HepG2 (cell line): ENCODE data around the gene HERC4. TPM values are rescaled to one million over a fixed set of nuclear protein-coding genes. Genes with fewer than 3 reads are reported as not detected.

Experiments used
- ATAC-seq: fragments of 200-7000 bp; cut with Tn5 transposase; 3 replicates; pipeline ENCODE4 v1.9.1; 2020; ENCODE audit warnings: mild to moderate bottlenecking, moderate library complexity
- BruUV-seq: library from RNA; stranded (reverse); fragments of 400-500 nt; replicated peaks from 2 replicates; lab custom pipeline; 2021; lab: Mats Ljungman, UMichigan
- CTCF ChIA-PET: fragments of 300-600 bp; formaldehyde crosslinking; extraction: SDS; loops from one replicate; lab custom pipeline; 2021; ENCODE audit warnings: low total read pairs, inconsistent platforms, low intra/inter-chr PET ratio; lab: Yijun Ruan, JAX
- POLR2A ChIA-PET: fragments of 350-600 bp; sonication (Branson Sonifier 250); formaldehyde crosslinking; loops from one replicate; lab custom pipeline; 2020; ENCODE audit warnings: antibody characterized with exemption, inconsistent platforms; lab: Yijun Ruan, JAX
- DNase-seq: peaks from one replicate; pipeline ENCODE4 v3.0.0-alpha.2; 2015; ENCODE audit warnings: low spot score
- FAIRE-seq: peaks from 3 replicates; lab custom pipeline; 2011; peaks lifted over from hg19 to GRCh38; lab: Jason Lieb, UNC
- H2AFZ ChIP-seq: one replicate; pipeline ENCODE4 v1.6.1; 2011; ENCODE audit warnings: low read length, inconsistent platforms
- H3K27ac ChIP-seq: fragments of 300-600 bp; 3 replicates; pipeline ENCODE4 v1.8.0; 2011; ENCODE audit warnings: mixed run types, mild to moderate bottlenecking, mixed read lengths, low read length, inconsistent platforms; ENCODE audit not compliant: insufficient read depth; ENCODE audit errors: extremely low read length
- H3K27me3 ChIP-seq, 2 experiments: fragments of 200-600 bp in 1 of 2; 2 replicates in 1 of 2; 3 replicates in 1 of 2; pipeline versions ENCODE4 v1.6.0 to v1.8.0; 2011; ENCODE audit warnings: low read length in 2 of 2, mild to moderate bottlenecking in 2 of 2, moderate library complexity in 2 of 2, inconsistent platforms in 1 of 2; ENCODE audit not compliant: insufficient read depth in 2 of 2, control insufficient read depth in 1 of 2
- H3K36me3 ChIP-seq, 2 experiments: fragments of 200-600 bp in 1 of 2; replicated peaks in 1 of 2; 2 replicates in 1 of 2; 3 replicates in 1 of 2; pipeline versions ENCODE4 v1.5.1 to v1.8.0; 2011; ENCODE audit warnings: low read length in 2 of 2, inconsistent platforms in 1 of 2; ENCODE audit not compliant: insufficient read depth in 2 of 2, control insufficient read depth in 1 of 2
- H3K4me1 ChIP-seq: 2 replicates; pipeline ENCODE4 v1.5.1; 2012; ENCODE audit warnings: low read length, inconsistent platforms; ENCODE audit not compliant: insufficient read depth
- H3K4me2 ChIP-seq: 2 replicates; pipeline ENCODE4 v1.6.0; 2011; ENCODE audit warnings: low read depth, low read length, inconsistent platforms
- H3K4me3 ChIP-seq, 3 experiments: fragments of 200-600 bp in 1 of 3; sonication (generic), shearing (Covaris generic) in 1 of 3; replicated peaks in 1 of 3; 2 replicates each; pipeline ENCODE4 v1.5.1; 2011 to 2016; ENCODE audit warnings: low read length in 3 of 3, inconsistent platforms in 2 of 3, low read depth in 2 of 3, mild to moderate bottlenecking in 2 of 3, control low read depth in 1 of 3, mixed read lengths in 1 of 3; ENCODE audit not compliant: insufficient read depth in 1 of 3
- H3K79me2 ChIP-seq: one replicate; pipeline ENCODE4 v1.6.1; 2011; ENCODE audit warnings: low read length, inconsistent platforms; ENCODE audit not compliant: insufficient read depth
- H3K9ac ChIP-seq: 2 replicates; pipeline ENCODE4 v1.6.0; 2011; ENCODE audit warnings: mild to moderate bottlenecking, low read depth, low read length, inconsistent platforms; ENCODE audit not compliant: insufficient read depth
- H3K9me3 ChIP-seq: 2 replicates; pipeline ENCODE4 v1.5.1; 2012; ENCODE audit warnings: mild to moderate bottlenecking, low read length
- H4K20me1 ChIP-seq: 2 replicates; pipeline ENCODE4 v1.6.0; 2011; ENCODE audit warnings: inconsistent platforms, mild to moderate bottlenecking, low read length, moderate library complexity; ENCODE audit not compliant: insufficient read depth
- CCAR2 ChIP-seq: fragments of 200-400 bp; formaldehyde crosslinking; optimal IDR thresholded peaks from 2 replicates; pipeline ENCODE3; 2018; ENCODE audit warnings: low read depth, mild to moderate bottlenecking, low read length, moderate library complexity
- FOSL2 ChIP-seq: sonication (generic); formaldehyde crosslinking; IDR thresholded peaks from 2 replicates; pipeline ENCODE4 v1.4.0; 2020; ENCODE audit warnings: missing genetic modification reagents
- NKX3-1 ChIP-seq: sonication (generic); formaldehyde crosslinking; IDR thresholded peaks from 2 replicates; pipeline ENCODE4 v1.5.0; 2020; ENCODE audit warnings: missing genetic modification reagents
- NONO ChIP-seq, 2 experiments: fragments of 450-650 bp in 1 of 2; sonication (generic) in 1 of 2; formaldehyde crosslinking in 1 of 2; IDR thresholded peaks in 1 of 2; conservative IDR thresholded peaks in 1 of 2; 2 replicates each; pipeline versions ENCODE4 v1.6.1 to v1.8.0; 2017 to 2022; ENCODE audit warnings: mild to moderate bottlenecking in 1 of 2, missing genetic modification reagents in 1 of 2, moderate library complexity in 1 of 2
- PRMT3 ChIP-seq: sonication (generic); formaldehyde crosslinking; IDR thresholded peaks from 2 replicates; pipeline ENCODE4 v1.8.1; 2022; ENCODE audit warnings: low read depth, mild to moderate bottlenecking, moderate library complexity, missing genetic modification reagents, borderline replicate concordance
- RARA ChIP-seq: IDR thresholded peaks from 2 replicates; pipeline ENCODE4 v1.6.1; 2016; ENCODE audit warnings: missing genetic modification reagents, missing compliant biosample characterization
- RARG ChIP-seq: sonication (generic); formaldehyde crosslinking; IDR thresholded peaks from 2 replicates; pipeline ENCODE4 v1.4.0; 2020; ENCODE audit warnings: low read depth, mild to moderate bottlenecking, missing genetic modification reagents
- SMC3 ChIP-seq: IDR thresholded peaks from 2 replicates; pipeline ENCODE4 v1.6.1; 2011; ENCODE audit warnings: low read length, improper control_type of control experiment
- SNRNP70 ChIP-seq: fragments of 200-400 bp; formaldehyde crosslinking; IDR thresholded peaks from 2 replicates; pipeline ENCODE4 v1.6.1; 2017; ENCODE audit warnings: mild to moderate bottlenecking, low read depth, low read length, moderate library complexity
- STAG1 ChIP-seq: sonication (generic); formaldehyde crosslinking; IDR thresholded peaks from 2 replicates; pipeline ENCODE4 v1.4.0; 2020; ENCODE audit warnings: missing genetic modification reagents
- TBX3 ChIP-seq: fragments of 450-650 bp; IDR thresholded peaks from 2 replicates; pipeline ENCODE4 v1.6.1; 2017; ENCODE audit warnings: antibody characterized with exemption, mild to moderate bottlenecking, inconsistent platforms, borderline replicate concordance
- TEAD2 ChIP-seq: sonication (generic); formaldehyde crosslinking; IDR thresholded peaks from 2 replicates; pipeline ENCODE4 v1.9.0; 2021; ENCODE audit warnings: missing genetic modification reagents
- ZNF207 ChIP-seq: fragments of 450-650 bp; IDR thresholded peaks from 2 replicates; pipeline ENCODE4 v1.6.1; 2016; ENCODE audit warnings: antibody characterized with exemption, borderline replicate concordance
- ZNF484 ChIP-seq: sonication (generic); formaldehyde crosslinking; IDR thresholded peaks from 2 replicates; pipeline ENCODE4 v1.5.1; 2020; ENCODE audit warnings: mild to moderate bottlenecking, low read depth, missing genetic modification reagents, borderline replicate concordance
- ZNF646 ChIP-seq: sonication (generic); formaldehyde crosslinking; IDR thresholded peaks from 2 replicates; pipeline ENCODE4 v1.9.0; 2021; ENCODE audit warnings: mild to moderate bottlenecking, missing genetic modification reagents
- WGBS: methylation state at CpG from one replicate; pipeline ENCODE4 v1.1.6; 2017; ENCODE audit warnings: low lambda C conversion rate; 5-methylcytosine and 5-hydroxymethylcytosine counted together
- in situ Hi-C: cut with HindIII; loops from 2 replicates; pipeline ENCODE4 v1.10.0; 2017; ENCODE audit warnings: low pct_unique_long_range_greater_than_20kb; ENCODE audit not compliant: extremely low pct_ligation_motif_present
- intact Hi-C: fragments of 100-400 bp; cut with micrococcal nuclease; formaldehyde crosslinking; loops from one replicate; pipeline ENCODE4 v1.10.0; 2022; ENCODE audit not compliant: unreplicated experiment
- polyA plus RNA-seq, 8 experiments: library from polyadenylated mRNA; depleted of rRNA in 3 of 8; stranded (reverse) in 7 of 8; unstranded in 1 of 8; fragments of >200 nt; fragmentation: Illumina TruSeq in 4 of 8; extraction: Trizol in 4 of 8; gene quantifications; 2 replicates each; pipeline versions ENCODE4 v1.2.1 to v1.2.3, GENCODE V29; 2011 to 2016; ENCODE audit warnings: low read depth in 4 of 8, missing spikeins in 1 of 8, mixed read lengths in 1 of 8; ENCODE audit not compliant: insufficient read depth in 1 of 8
- total RNA-seq, 5 experiments: library from RNA; depleted of rRNA; stranded (reverse); fragments of >200 nt; fragmentation: Illumina TruSeq; extraction: Trizol; gene quantifications; 2 replicates each; pipeline ENCODE4 v1.2.3, GENCODE V29; 2016; ENCODE audit warnings: low read depth in 1 of 5

HERC4 gene
- total and polyA plus RNA-seq, 2 of the 13 experiments (the other 11 are each of a cell fraction or from before 2014, with no cell fraction given) = 9.8 to 20.2 TPM

GRCh38 chr10:68007356-68007755 lies 67.7 kb downstream of the HERC4 start:
- BruUV-seq = no TSS peak
- no peaks in the 10 kb centered on the region for H3K79me2 ChIP-seq
- DNase-seq (no peak), ATAC-seq (no peak), FAIRE-seq (no peak)
- POLR2A ChIA-PET = no interaction called here
- H3K4me3 ChIP-seq = no peak overlapping the region
- H4K20me1 ChIP-seq = no peaks in the 10 kb centered on the region
- H3K9ac ChIP-seq = no peak overlapping the region
- no peak for TF ChIP-seq SMC3
- no peak for TF ChIP-seq ZNF646
- TF ChIP-seq PRMT3 (CRISPR knock-in tag) = no peak
- no peak for TF ChIP-seq ZNF207
- TF ChIP-seq RARG = no peak
- no peak for TF ChIP-seq TEAD2 (CRISPR knock-in tag)
- no peak for TF ChIP-seq CCAR2
- no peak for TF ChIP-seq RARA
- TF ChIP-seq FOSL2 (CRISPR knock-in tag) = no peak
- no peak for TF ChIP-seq NONO (IDR thresholded peaks at IDR 0.05)
- no peak for TF ChIP-seq NONO (CRISPR knock-in tag; conservative IDR thresholded peaks at IDR 0.05)
- no peak for TF ChIP-seq STAG1 (CRISPR knock-in tag)
- no peak for TF ChIP-seq NKX3-1 (CRISPR knock-in tag)
- no peak for TF ChIP-seq TBX3
- TF ChIP-seq ZNF484 = no peak
- no peak for TF ChIP-seq SNRNP70
- no peak overlapping the region for H3K4me2 ChIP-seq
- intact Hi-C loops (no loop called here), in situ Hi-C loops (no loop called here)
- CTCF ChIA-PET = no interaction called here
- 97% methylated on average over 3 of the region's 3 CpGs for WGBS
- no peaks in the 10 kb centered on the region for H3K27me3 ChIP-seq
- H3K27ac ChIP-seq = no peak overlapping the region
- H2AFZ ChIP-seq = no peak overlapping the region
- H3K4me1 ChIP-seq = no peaks in the 10 kb centered on the region
- peaks cover 2 to 17% of the 10 kb centered on the region in 2 experiments; a peak in 4 of 5 replicates for H3K36me3 ChIP-seq
- no peaks in the 10 kb centered on the region for H3K9me3 ChIP-seq
